Keratinocyte (primary cell): ENCODE results near the gene FHOD3. TPM values are rescaled to one million over a fixed set of nuclear protein-coding genes. Genes with fewer than 3 reads are reported as not detected.

ENCODE experiments used
- DNase-seq: peaks from one replicate; pipeline ENCODE4 v3.0.0-alpha.2; 2011; ENCODE audit warnings: low read depth, missing footprints, low spot score
- FAIRE-seq: peaks from 2 replicates; lab custom pipeline; 2011; peaks lifted over from hg19 to GRCh38; lab: Jason Lieb, UNC
- H2AFZ ChIP-seq: 2 replicates; pipeline ENCODE4 v1.6.0; 2012; ENCODE audit warnings: low read length, control low read depth, inconsistent platforms; ENCODE audit not compliant: control insufficient read depth
- H3K27ac ChIP-seq: 2 replicates; pipeline ENCODE4 v1.5.1; 2011; ENCODE audit warnings: low read length; ENCODE audit not compliant: control insufficient read depth, insufficient read depth
- H3K27me3 ChIP-seq: 3 replicates; pipeline ENCODE4 v1.6.0; 2011; ENCODE audit warnings: low read length; ENCODE audit not compliant: control insufficient read depth, insufficient read depth; ENCODE audit errors: extremely low read depth
- H3K36me3 ChIP-seq, 2 experiments: 2 replicates in 1 of 2; 3 replicates in 1 of 2; pipeline ENCODE4 v1.5.1; 2011; ENCODE audit warnings: low read length in 2 of 2, mild to moderate bottlenecking in 1 of 2; ENCODE audit not compliant: control insufficient read depth in 2 of 2, insufficient read depth in 2 of 2; ENCODE audit errors: extremely low read depth in 1 of 2
- H3K4me1 ChIP-seq: 3 replicates; pipeline ENCODE4 v1.5.1; 2011; ENCODE audit warnings: low read length; ENCODE audit not compliant: control insufficient read depth, insufficient read depth; ENCODE audit errors: extremely low read depth
- H3K4me2 ChIP-seq: 3 replicates; pipeline ENCODE4 v1.6.0; 2011; ENCODE audit warnings: low read depth, low read length; ENCODE audit not compliant: control insufficient read depth, insufficient read depth; ENCODE audit errors: extremely low read depth
- H3K4me3 ChIP-seq, 3 experiments: fragments of 200-600 bp in 1 of 3; sonication (generic) in 1 of 3; 2 replicates in 2 of 3; 3 replicates in 1 of 3; pipeline ENCODE4 v1.5.1; 2011 to 2016; ENCODE audit warnings: low read length in 3 of 3, mild to moderate bottlenecking in 3 of 3, control low read depth in 2 of 3, inconsistent platforms in 1 of 3, low read depth in 1 of 3, mixed read lengths in 1 of 3, mixed run types in 1 of 3, moderate library complexity in 1 of 3; ENCODE audit not compliant: control insufficient read depth in 2 of 3, insufficient read depth in 2 of 3; ENCODE audit errors: extremely low read depth in 1 of 3
- H3K79me2 ChIP-seq: 2 replicates; pipeline ENCODE4 v1.6.0; 2012; ENCODE audit warnings: low read length; ENCODE audit not compliant: control insufficient read depth, insufficient read depth
- H3K9ac ChIP-seq: 3 replicates; pipeline ENCODE4 v1.6.0; 2011; ENCODE audit warnings: low read length; ENCODE audit not compliant: control insufficient read depth, insufficient read depth; ENCODE audit errors: extremely low read depth
- H3K9me1 ChIP-seq: 3 replicates; pipeline ENCODE4 v1.6.0; 2011; ENCODE audit warnings: low read length; ENCODE audit not compliant: control insufficient read depth, insufficient read depth; ENCODE audit errors: extremely low read depth
- H3K9me3 ChIP-seq: 2 replicates; pipeline ENCODE4 v1.5.1; 2012; ENCODE audit warnings: low read depth, low read length; ENCODE audit not compliant: control insufficient read depth
- H4K20me1 ChIP-seq: 3 replicates; pipeline ENCODE4 v1.6.0; 2011; ENCODE audit warnings: low read length; ENCODE audit not compliant: control insufficient read depth, insufficient read depth; ENCODE audit errors: extremely low read depth
- EZH2 ChIP-seq: IDR thresholded peaks from one replicate; pipeline ENCODE4 v1.6.1; 2012; ENCODE audit warnings: inconsistent platforms, mild to moderate bottlenecking, low read length, moderate library complexity
- dilution Hi-C: fragments of 300-500 bp; cut with MboI; formaldehyde crosslinking; loops from one replicate; pipeline ENCODE4 v1.7.0; 2020; ENCODE audit warnings: low sequenced_read_pairs; ENCODE audit not compliant: extremely low pct_ligation_motif_present
- polyA plus RNA-seq, 5 experiments: library from polyadenylated mRNA; depleted of rRNA in 3 of 5; stranded (reverse) in 3 of 5; stranded (forward) in 1 of 5; unstranded in 1 of 5; fragments of >200 nt; gene quantifications; 1 replicate in 1 of 5; 2 replicates in 3 of 5; 3 replicates in 1 of 5; pipeline versions ENCODE4 v1.2.1 to v1.2.3, GENCODE V29; 2011 to 2012; ENCODE audit warnings: missing spikeins in 2 of 5, low read depth in 1 of 5, low replicate concordance in 1 of 5
- TF ChIP-seq, protein P1 (sequence below), 3 experiments: IDR thresholded peaks in 1 of 3; conservative IDR thresholded peaks in 1 of 3; optimal IDR thresholded peaks in 1 of 3; 2 replicates in 2 of 3; 3 replicates in 1 of 3; pipeline versions ENCODE3 to v1.5.1; 2011; ENCODE audit warnings: low read length in 3 of 3, mild to moderate bottlenecking in 3 of 3, moderate library complexity in 2 of 3, control low read depth in 1 of 3, inconsistent platforms in 1 of 3; ENCODE audit not compliant: insufficient read depth in 2 of 3; ENCODE audit errors: extremely low read depth in 1 of 3

Gene FHOD3
- polyA plus RNA-seq, 1 donor (not counting 4 experiments of a cell fraction or from before 2014, with no cell fraction given) = 7.7 TPM

GRCh38 chr18:36640021-36640952 lies 342.8 kb downstream of the FHOD3 start:
- DNase-seq (no peak), FAIRE-seq (no peak)
- no peak overlapping the region for H2AFZ ChIP-seq
- H3K36me3 ChIP-seq = no peaks in the 10 kb centered on the region
- no peaks in the 10 kb centered on the region for H3K79me2 ChIP-seq
- TF ChIP-seq EZH2 = no peak
- TF ChIP-seq, protein P1, sequence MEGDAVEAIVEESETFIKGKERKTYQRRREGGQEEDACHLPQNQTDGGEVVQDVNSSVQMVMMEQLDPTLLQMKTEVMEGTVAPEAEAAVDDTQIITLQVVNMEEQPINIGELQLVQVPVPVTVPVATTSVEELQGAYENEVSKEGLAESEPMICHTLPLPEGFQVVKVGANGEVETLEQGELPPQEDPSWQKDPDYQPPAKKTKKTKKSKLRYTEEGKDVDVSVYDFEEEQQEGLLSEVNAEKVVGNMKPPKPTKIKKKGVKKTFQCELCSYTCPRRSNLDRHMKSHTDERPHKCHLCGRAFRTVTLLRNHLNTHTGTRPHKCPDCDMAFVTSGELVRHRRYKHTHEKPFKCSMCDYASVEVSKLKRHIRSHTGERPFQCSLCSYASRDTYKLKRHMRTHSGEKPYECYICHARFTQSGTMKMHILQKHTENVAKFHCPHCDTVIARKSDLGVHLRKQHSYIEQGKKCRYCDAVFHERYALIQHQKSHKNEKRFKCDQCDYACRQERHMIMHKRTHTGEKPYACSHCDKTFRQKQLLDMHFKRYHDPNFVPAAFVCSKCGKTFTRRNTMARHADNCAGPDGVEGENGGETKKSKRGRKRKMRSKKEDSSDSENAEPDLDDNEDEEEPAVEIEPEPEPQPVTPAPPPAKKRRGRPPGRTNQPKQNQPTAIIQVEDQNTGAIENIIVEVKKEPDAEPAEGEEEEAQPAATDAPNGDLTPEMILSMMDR (optimal IDR thresholded peaks at IDR 0.05 in 1 of 3, IDR thresholded peaks at IDR 0.05 in 1 of 3, conservative IDR thresholded peaks at IDR 0.05 in 1 of 3; ENCODE audit: extremely low read depth in 1 of 3, insufficient read depth in 2 of 3, low read length in 3 of 3) = no peak
- no peak overlapping the region for H3K4me3 ChIP-seq
- H3K9me3 ChIP-seq = no peaks in the 10 kb centered on the region
- H3K27ac ChIP-seq = no peak overlapping the region
- no peaks in the 10 kb centered on the region for H3K9me1 ChIP-seq
- dilution Hi-C loops = no loop called here
- H3K27me3 ChIP-seq = no peaks in the 10 kb centered on the region
- no peak overlapping the region for H3K4me2 ChIP-seq
- H3K9ac ChIP-seq = no peak overlapping the region
- H4K20me1 ChIP-seq = no peaks in the 10 kb centered on the region
- peaks cover under 1% of the 10 kb centered on the region for H3K4me1 ChIP-seq

DNA sequence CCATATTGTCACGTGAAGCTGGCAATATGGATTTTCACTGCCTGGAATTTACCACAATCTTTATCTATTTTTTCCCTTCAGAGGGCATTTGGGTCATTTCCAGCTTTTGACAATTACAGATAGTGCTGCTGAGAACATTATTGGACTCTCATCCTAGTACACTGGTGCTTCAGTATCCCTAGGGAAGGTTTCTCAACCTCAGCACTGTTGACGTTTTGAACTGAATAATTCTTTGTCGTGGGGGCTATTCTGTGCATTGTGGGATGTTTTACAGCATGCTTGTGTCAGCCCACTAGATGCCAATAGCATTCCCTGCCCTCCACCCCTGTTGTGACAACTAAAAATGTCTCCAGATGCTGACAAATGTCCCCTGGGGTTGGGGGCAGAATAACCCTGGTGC lies 345.5 kb downstream of the FHOD3 start:
- Histone ChIP-seq H3K9me3 (no peaks in the 10 kb centered on the region), H3K79me2 (no peaks in the 10 kb centered on the region), H3K4me2 (no peak overlapping the region), H3K27me3 (no peaks in the 10 kb centered on the region), H3K27ac (no peak overlapping the region), H3K4me1 (no peaks in the 10 kb centered on the region), H3K4me3 (no peak overlapping the region), H3K9me1 (no peaks in the 10 kb centered on the region), H3K36me3 (no peaks in the 10 kb centered on the region), H3K9ac (no peak overlapping the region), H2AFZ (no peak overlapping the region), H4K20me1 (no peaks in the 10 kb centered on the region)
- DNase-seq (no peak), FAIRE-seq (no peak)
- TF ChIP-seq, protein P1 (optimal IDR thresholded peaks at IDR 0.05 in 1 of 3, IDR thresholded peaks at IDR 0.05 in 1 of 3, conservative IDR thresholded peaks at IDR 0.05 in 1 of 3; ENCODE audit: extremely low read depth in 1 of 3, insufficient read depth in 2 of 3, low read length in 3 of 3) = no peak
- TF ChIP-seq EZH2 = no peak
- dilution Hi-C loops = no loop called here
